ENCODE data around the gene NPL. TPM values are rescaled to one million over a fixed set of nuclear protein-coding genes. Genes with fewer than 3 reads are reported as not detected.

NPL gene
- polyA plus RNA-seq, 1 experiment: 1.2 TPM

DNA sequence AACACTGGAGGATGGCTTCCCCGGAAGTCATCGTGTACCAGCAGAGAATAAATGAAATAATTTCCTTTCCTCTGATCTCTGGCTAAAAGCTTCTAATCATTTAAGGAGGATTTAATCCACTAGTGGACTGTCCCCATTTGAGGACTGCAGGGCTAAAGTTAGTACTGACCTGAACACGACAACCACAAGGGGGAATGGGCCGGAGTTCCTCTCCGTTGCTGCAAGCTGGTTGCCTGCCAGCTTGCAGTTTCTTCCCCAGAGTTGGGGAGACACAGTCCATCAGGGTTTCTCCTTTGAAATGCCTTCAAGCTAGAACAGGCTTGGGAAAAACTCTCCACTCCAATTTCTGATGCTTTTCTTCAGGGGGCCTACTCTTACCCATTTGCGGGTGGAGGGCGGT is 35.5 kb upstream of the NPL start:
- ChIA-PET POLR2A (no interaction called here), CTCF (interaction anchor here (1.2 to 1.3 kb wide), 2 partner anchors 10 to 16 kb away, joined by 3 read pairs; no protein-coding TSS in a partner anchor)
- Histone ChIP-seq H3K27me3 (ENCODE audit: control insufficient read depth, insufficient read depth, low read length) (peaks cover 2% of the 10 kb centered on the region; the same call in 1 of the 2 replicates), H3K4me3 (ENCODE audit: low read depth, low read length) (no peak overlapping the region), H3K36me3 (ENCODE audit: control insufficient read depth, insufficient read depth, low read length) (no peaks in the 10 kb centered on the region)
- TF ChIP-seq CTCF (IDR thresholded peaks at IDR 0.05; ENCODE audit: insufficient read depth, low read depth, low read length): no peak
- no peak for DNase-seq (ENCODE audit: low read depth)

DNA sequence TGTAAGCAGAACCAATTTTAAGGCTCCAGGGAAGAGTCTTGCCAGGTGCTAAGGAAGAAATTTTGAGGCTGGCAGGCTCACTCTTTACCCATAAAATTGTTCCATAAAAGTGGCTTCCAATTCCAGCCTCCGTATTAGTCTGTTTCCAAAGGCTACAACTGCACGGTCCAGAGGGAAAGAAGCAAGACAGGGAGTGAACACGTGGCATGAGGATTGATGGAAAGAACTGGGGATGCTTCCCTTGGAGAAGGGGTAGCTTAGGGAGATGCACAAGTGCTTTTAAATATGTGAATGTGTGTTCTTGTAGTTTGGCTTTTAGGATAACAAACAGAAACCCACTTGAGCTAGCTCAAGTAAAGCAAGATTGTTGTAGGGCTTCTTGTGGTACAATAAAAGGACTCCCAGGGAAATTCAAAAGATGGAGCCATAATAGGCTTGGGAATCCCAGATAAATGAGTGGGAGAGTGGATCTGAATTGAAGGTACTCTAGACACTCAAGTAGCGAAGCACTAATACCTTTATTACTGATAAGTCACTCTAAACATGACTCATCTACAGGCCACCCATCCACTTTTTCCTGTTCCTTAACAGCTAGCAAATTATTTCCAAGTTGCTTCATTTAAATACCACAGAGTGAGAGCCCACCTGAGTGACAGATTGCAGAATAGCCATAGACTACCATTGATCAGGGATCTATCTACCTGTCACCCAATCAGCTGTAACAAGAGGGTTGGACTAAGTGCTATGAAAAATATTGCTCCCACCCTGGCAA is 34.8 kb upstream of the NPL start:
- no peak for DNase-seq (ENCODE audit: low read depth)
- H3K27me3 ChIP-seq (ENCODE audit: control insufficient read depth, insufficient read depth, low read length): peaks cover 2% of the 10 kb centered on the region; the same call in 1 of the 2 replicates
- H3K4me3 ChIP-seq (ENCODE audit: low read depth, low read length): no peak overlapping the region
- H3K36me3 ChIP-seq (ENCODE audit: control insufficient read depth, insufficient read depth, low read length): no peaks in the 10 kb centered on the region
- no peak for TF ChIP-seq CTCF (IDR thresholded peaks at IDR 0.05; ENCODE audit: insufficient read depth, low read depth, low read length)
- POLR2A ChIA-PET: no interaction called here
- CTCF ChIA-PET: interaction anchor here (0.6 to 1.2 kb wide), 2 partner anchors 15 to 41 kb away, joined by 3 read pairs; no protein-coding TSS in a partner anchor

DNA sequence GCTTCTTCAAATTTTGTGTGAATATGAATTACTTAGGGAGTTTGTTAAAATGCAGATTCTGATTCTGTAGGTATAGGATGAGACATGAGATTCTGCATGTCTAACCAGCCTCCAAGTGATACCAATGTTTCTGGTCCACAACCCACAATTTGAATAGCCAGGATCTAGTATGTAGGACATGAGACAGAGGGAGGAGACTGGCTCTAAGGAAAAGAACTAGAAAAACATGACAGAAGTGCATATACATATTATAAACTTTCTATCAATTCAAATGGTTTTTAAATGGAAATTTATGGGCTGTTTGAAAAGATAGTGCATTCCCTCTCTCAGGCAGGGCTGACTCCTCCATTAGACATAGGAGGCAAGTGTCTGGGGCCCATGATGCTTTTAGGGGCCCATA is 33.9 kb upstream of the NPL start:
- H3K4me3 ChIP-seq (ENCODE audit: low read depth, low read length): no peak overlapping the region
- no peak for DNase-seq (ENCODE audit: low read depth)
- ChIA-PET POLR2A (no interaction called here), CTCF (no interaction called here)
- no peaks in the 10 kb centered on the region for H3K36me3 ChIP-seq (ENCODE audit: control insufficient read depth, insufficient read depth, low read length)
- no peak for TF ChIP-seq CTCF (IDR thresholded peaks at IDR 0.05; ENCODE audit: insufficient read depth, low read depth, low read length)
- peaks cover 2% of the 10 kb centered on the region; the same call in 1 of the 2 replicates for H3K27me3 ChIP-seq (ENCODE audit: control insufficient read depth, insufficient read depth, low read length)

DNA sequence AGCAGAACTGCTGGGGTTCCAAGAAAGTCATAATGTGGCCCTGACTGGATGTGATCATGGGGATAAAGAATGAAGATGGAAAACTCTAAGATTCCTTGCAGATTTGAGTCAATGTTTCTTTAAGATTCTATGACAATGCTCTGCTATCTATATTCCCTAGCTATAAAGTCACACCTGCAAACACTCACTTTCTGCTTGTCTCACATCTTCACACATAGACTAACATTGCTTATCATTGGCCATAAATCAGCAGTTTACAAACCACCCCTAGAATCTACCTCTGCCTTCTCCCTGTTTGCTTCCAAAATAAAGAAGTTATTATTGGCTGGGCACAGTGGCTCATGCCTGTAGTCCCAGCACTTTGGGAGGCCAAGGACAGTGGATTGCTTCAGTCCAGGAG is 33.1 kb upstream of the NPL start:
- Histone ChIP-seq H3K36me3 (ENCODE audit: control insufficient read depth, insufficient read depth, low read length) (no peaks in the 10 kb centered on the region), H3K4me3 (ENCODE audit: low read depth, low read length) (no peak overlapping the region), H3K27me3 (ENCODE audit: control insufficient read depth, insufficient read depth, low read length) (peaks cover 2% of the 10 kb centered on the region; the same call in 1 of the 2 replicates)
- no peak for DNase-seq (ENCODE audit: low read depth)
- ChIA-PET CTCF (no interaction called here), POLR2A (no interaction called here)
- no peak for TF ChIP-seq CTCF (IDR thresholded peaks at IDR 0.05; ENCODE audit: insufficient read depth, low read depth, low read length)

GRCh38 chr1:182761396-182762395 is 27.9 kb upstream of the NPL start:
- Histone ChIP-seq H3K27me3 (ENCODE audit: control insufficient read depth, insufficient read depth, low read length) (peaks cover 2% of the 10 kb centered on the region; the same call in 1 of the 2 replicates), H3K4me3 (ENCODE audit: low read depth, low read length) (no peak overlapping the region), H3K36me3 (ENCODE audit: control insufficient read depth, insufficient read depth, low read length) (no peaks in the 10 kb centered on the region)
- POLR2A ChIA-PET: no interaction called here
- CTCF ChIA-PET: interaction anchor here (1.0 to 3.3 kb wide), 3 partner anchors 10 to 25 kb away, joined by 3 to 13 read pairs (median 6); no protein-coding TSS in a partner anchor
- TF ChIP-seq CTCF (IDR thresholded peaks at IDR 0.05; ENCODE audit: insufficient read depth, low read depth, low read length): no peak
- DNase-seq (ENCODE audit: low read depth): no peak

Measured in BJ (cell line).